Kidney (tissue), 14 donors: ENCODE results near the gene CRHR1. TPM values are rescaled to one million over a fixed set of nuclear protein-coding genes. Genes with fewer than 3 reads are reported as not detected.

ENCODE experiments used
- DNase-seq, 5 donors: peaks; one replicate each; pipeline ENCODE4 v3.0.0-alpha.2; 2013 to 2020
- FAIRE-seq: peaks from 2 replicates; lab custom pipeline; 2012; peaks lifted over from hg19 to GRCh38; lab: Jason Lieb, UNC
- H3K27ac ChIP-seq, 2 donors: one replicate each; pipeline ENCODE4 v1.7.0; 2013; ENCODE audit warnings: low read depth in 2 of 2, low read length in 2 of 2, inconsistent platforms in 1 of 2
- H3K27me3 ChIP-seq: one replicate; pipeline ENCODE4 v1.7.1; 2013; ENCODE audit warnings: low read length, inconsistent platforms; ENCODE audit not compliant: control insufficient read depth, insufficient read depth
- H3K36me3 ChIP-seq, 3 donors: one replicate each; pipeline versions ENCODE4 v1.7.0 to v1.7.1; 2013; ENCODE audit warnings: low read length in 3 of 3, control low read depth in 1 of 3, inconsistent platforms in 1 of 3; ENCODE audit not compliant: insufficient read depth in 3 of 3, control insufficient read depth in 2 of 3
- H3K4me1 ChIP-seq, 3 donors: one replicate each; pipeline versions ENCODE4 v1.7.0 to v1.7.1; 2013; ENCODE audit warnings: low read length in 3 of 3, inconsistent platforms in 1 of 3, low read depth in 1 of 3; ENCODE audit not compliant: control insufficient read depth in 2 of 3, insufficient read depth in 2 of 3
- H3K4me3 ChIP-seq, 3 donors: one replicate each; pipeline versions ENCODE4 v1.7.0 to v1.8.1; 2013; ENCODE audit warnings: low read length in 3 of 3, control low read depth in 1 of 3, inconsistent platforms in 1 of 3
- H3K9ac ChIP-seq, 3 donors: one replicate each; pipeline versions ENCODE4 v1.7.0 to v1.7.1; 2013; ENCODE audit warnings: low read length in 3 of 3, control low read depth in 1 of 3, inconsistent platforms in 1 of 3
- H3K9me3 ChIP-seq, 3 donors: one replicate each; pipeline versions ENCODE4 v1.7.0 to v1.7.1; 2013; ENCODE audit warnings: low read length in 3 of 3, control low read depth in 1 of 3, inconsistent platforms in 1 of 3; ENCODE audit not compliant: control insufficient read depth in 2 of 3, insufficient read depth in 1 of 3
- intact Hi-C: fragments of 100-400 bp; cut with DNase I; formaldehyde crosslinking; loops from one replicate; pipeline ENCODE4 v1.11.1; 2022
- polyA plus RNA-seq: library from polyadenylated mRNA; stranded (reverse); fragments of 350-450 nt; fragmentation: Illumina TruSeq; extraction: RNeasy Lipid Tissue Mini Kit (QIAGEN cat#74804); gene quantifications from one replicate; pipeline ENCODE4 v1.2.3, GENCODE V29; 2014; ENCODE audit warnings: low read depth, low replicate concordance; ENCODE audit not compliant: insufficient read depth
- total RNA-seq: library from RNA; stranded (reverse); fragmentation: NEBNext Ultra II Directional; extraction: Animal tissue kit (Norgen Biotek cat#: 25700); gene quantifications from one replicate; pipeline ENCODE4 v1.2.1, GENCODE V29; 2021
- TF ChIP-seq, protein P1 (sequence below): IDR thresholded peaks from 3 replicates; pipeline ENCODE4 v1.5.1; 2012; ENCODE audit warnings: mild to moderate bottlenecking, moderate library complexity, borderline replicate concordance; ENCODE audit not compliant: insufficient read depth; ENCODE audit errors: extremely low read depth
- donor health status: control.
- donor health status: control.
- donor health status: control.
- donor health status: control.
- donor health status: control.
- donor health status: DM: yes; HTN: yes; CAD: no.
- donor health status: Normal renal cell carcinoma (clear cell type).

Gene CRHR1
- total and polyA plus RNA-seq, 2 donors from 2014 or later = not detected

DNA sequence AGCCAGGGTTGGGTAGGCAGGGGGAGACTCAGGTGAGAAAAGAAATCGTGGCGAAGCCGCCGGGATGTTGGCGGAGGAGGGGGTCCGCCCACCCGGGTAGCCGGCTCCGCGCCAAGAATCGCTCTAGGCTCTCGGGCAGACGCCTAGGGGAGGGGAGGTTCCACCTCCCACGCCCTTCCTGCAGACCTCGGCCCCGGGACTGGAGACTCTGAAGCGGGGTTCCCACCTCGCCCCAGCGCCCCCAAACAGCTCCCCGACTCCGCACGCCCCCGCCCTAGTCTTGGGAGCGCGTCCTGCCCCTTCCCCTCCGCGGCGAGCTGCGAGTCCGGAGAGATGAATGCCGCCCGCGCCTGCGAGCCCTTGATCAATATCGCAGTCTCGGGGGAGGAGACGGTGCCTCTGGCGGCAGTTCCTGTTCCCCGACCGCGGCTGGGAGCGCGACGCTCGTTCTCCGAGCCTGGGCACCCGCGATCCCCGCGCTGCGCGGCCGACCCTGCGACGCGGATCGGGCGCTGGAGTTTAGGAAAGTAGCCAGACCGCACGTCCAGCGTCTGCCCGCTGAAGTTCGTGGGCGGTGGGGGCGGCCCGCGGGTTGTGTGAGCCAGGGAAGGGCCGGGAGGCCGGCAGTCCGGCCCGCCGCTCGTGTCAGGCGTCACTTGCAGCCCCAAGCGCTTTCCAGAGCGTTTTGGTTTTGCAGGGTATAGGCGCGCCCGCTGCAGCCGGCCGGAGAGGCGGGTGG lies 790 bp downstream of the CRHR1 start:
- H3K9ac ChIP-seq = no peak overlapping the region
- H3K4me3 ChIP-seq = peak overlapping the region in 1 of 3 donors; percentile 32
- H3K36me3 ChIP-seq = no peaks in the 10 kb centered on the region
- H3K27me3 ChIP-seq = peaks cover 14% of the 10 kb centered on the region
- intact Hi-C loops = no loop called here
- H3K27ac ChIP-seq = no peak overlapping the region
- FAIRE-seq (no peak), DNase-seq (peak in 4 of 5 donors; percentile 35 to 57 (median 42))
- TF ChIP-seq, protein P1, sequence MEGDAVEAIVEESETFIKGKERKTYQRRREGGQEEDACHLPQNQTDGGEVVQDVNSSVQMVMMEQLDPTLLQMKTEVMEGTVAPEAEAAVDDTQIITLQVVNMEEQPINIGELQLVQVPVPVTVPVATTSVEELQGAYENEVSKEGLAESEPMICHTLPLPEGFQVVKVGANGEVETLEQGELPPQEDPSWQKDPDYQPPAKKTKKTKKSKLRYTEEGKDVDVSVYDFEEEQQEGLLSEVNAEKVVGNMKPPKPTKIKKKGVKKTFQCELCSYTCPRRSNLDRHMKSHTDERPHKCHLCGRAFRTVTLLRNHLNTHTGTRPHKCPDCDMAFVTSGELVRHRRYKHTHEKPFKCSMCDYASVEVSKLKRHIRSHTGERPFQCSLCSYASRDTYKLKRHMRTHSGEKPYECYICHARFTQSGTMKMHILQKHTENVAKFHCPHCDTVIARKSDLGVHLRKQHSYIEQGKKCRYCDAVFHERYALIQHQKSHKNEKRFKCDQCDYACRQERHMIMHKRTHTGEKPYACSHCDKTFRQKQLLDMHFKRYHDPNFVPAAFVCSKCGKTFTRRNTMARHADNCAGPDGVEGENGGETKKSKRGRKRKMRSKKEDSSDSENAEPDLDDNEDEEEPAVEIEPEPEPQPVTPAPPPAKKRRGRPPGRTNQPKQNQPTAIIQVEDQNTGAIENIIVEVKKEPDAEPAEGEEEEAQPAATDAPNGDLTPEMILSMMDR = no peak
- H3K9me3 ChIP-seq = no peaks in the 10 kb centered on the region
- peaks cover 0 to 5% (median 0%) of the 10 kb centered on the region in 3 donors for H3K4me1 ChIP-seq

DNA sequence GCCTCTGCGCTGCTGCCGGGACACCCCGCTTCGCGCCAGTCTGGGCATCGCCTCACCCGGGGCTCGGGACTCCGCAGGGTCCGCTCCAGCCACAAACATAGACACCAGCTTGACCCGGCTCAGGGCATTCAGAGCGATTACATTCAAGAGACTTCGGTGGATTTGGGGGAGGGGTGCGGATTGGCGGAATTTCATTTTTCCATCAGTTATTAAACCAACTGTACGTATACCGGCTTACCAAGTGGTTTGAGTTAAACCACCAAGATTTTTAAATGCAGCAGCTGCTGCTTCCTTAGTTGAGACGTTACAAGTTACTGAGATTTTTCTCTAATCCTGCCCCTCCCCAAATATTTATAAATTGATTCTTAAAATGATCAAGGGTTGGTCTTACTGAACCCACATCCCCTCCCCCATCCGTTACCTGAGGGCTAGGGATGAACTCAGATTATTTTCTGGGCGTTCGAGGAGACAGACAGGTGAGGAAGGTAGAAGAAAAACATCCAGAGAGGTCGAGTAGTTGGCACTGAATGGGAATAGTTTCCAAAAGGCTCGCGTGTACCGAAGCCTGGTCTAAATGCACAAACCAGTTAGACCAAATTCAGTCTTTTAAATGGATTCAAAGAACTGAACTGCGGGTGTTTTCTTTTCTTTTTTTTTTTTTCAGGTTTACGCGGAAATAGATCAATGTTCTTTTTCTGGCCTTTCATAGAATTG lies 1.5 kb downstream of the CRHR1 start:
- H3K9ac ChIP-seq = no peak overlapping the region
- H3K4me3 ChIP-seq = peak overlapping the region in 1 of 3 donors; percentile 32
- TF ChIP-seq, protein P1 = no peak
- peak in 1 of 5 donors; percentile 6 for DNase-seq
- FAIRE-seq = no peak
- peaks cover 0 to 5% (median 0%) of the 10 kb centered on the region in 3 donors for H3K4me1 ChIP-seq
- no peaks in the 10 kb centered on the region for H3K9me3 ChIP-seq
- peaks cover 14% of the 10 kb centered on the region for H3K27me3 ChIP-seq
- H3K36me3 ChIP-seq = no peaks in the 10 kb centered on the region
- H3K27ac ChIP-seq = no peak overlapping the region
- intact Hi-C loops = no loop called here

DNA sequence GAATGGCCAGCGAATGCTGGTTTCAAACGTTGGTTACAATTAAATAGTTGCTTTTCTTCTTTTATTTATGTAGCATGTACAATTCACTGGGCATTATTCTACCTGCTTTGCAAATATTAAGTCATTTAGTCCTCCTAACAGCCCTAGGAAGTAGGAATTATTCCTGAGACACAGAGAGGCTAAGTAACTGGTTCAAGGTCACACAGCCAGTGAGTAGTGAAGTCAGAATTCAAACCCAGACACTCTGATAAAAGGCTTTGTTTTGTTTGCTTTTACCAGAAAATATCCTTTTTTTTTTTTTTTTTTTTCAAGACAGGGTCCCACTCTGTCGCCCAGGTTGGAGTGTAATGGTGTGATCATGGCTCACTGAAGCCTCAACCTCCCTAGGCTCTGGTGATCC lies 2.2 kb downstream of the CRHR1 start:
- Histone ChIP-seq H3K27me3 (peaks cover 14% of the 10 kb centered on the region), H3K27ac (no peak overlapping the region), H3K4me1 (peaks cover 0 to 5% (median 0%) of the 10 kb centered on the region in 3 donors), H3K9ac (no peak overlapping the region), H3K4me3 (no peak overlapping the region), H3K36me3 (no peaks in the 10 kb centered on the region), H3K9me3 (no peaks in the 10 kb centered on the region)
- no peak for DNase-seq
- intact Hi-C loops = no loop called here
- TF ChIP-seq, protein P1 = no peak
- no peak for FAIRE-seq
